GM12878 (cell line): ENCODE measurements around the gene LAT. TPM values are rescaled to one million over a fixed set of nuclear protein-coding genes. Genes with fewer than 3 reads are reported as not detected.

Source experiments
- HDAC2 ChIP-seq: fragments of 200-600 bp; sonication (generic); IDR thresholded peaks from 2 replicates; pipeline ENCODE4 v1.6.1; 2017
- HDAC6 ChIP-seq: fragments of 200-600 bp; sonication (generic); IDR thresholded peaks from one replicate; pipeline ENCODE4 v1.8.0; 2017; ENCODE audit warnings: antibody characterized with exemption; ENCODE audit not compliant: unreplicated experiment
- IRF3 ChIP-seq: fragments of 450-650 bp; IDR thresholded peaks from 2 replicates; pipeline ENCODE4 v1.6.1; 2014; ENCODE audit warnings: mild to moderate bottlenecking
- MTA2 ChIP-seq: fragments of 450-650 bp; IDR thresholded peaks from 2 replicates; pipeline ENCODE4 v1.6.1; 2016; ENCODE audit warnings: low read depth, mild to moderate bottlenecking, moderate library complexity
- MYB ChIP-seq: fragments of 150-350 bp; IDR thresholded peaks from 2 replicates; pipeline ENCODE4 v1.6.1; 2014; ENCODE audit warnings: mild to moderate bottlenecking, low read depth, low read length, borderline replicate concordance
- MYC ChIP-seq: IDR thresholded peaks from 2 replicates; pipeline ENCODE4 v1.6.1; 2011; ENCODE audit warnings: mild to moderate bottlenecking, low read length, moderate library complexity, inconsistent platforms; ENCODE audit not compliant: insufficient read depth, insufficient replicate concordance, insufficient read length, severe bottlenecking
- RBBP5 ChIP-seq: fragments of 200-600 bp; sonication (generic); conservative IDR thresholded peaks from 2 replicates; pipeline ENCODE4 v1.6.1; 2016
- SIN3A ChIP-seq: IDR thresholded peaks from 2 replicates; pipeline ENCODE4 v1.6.1; 2012; ENCODE audit warnings: low read depth, low read length, improper control_type of control experiment
- SREBF1 ChIP-seq: IDR thresholded peaks from 2 replicates; pipeline ENCODE4 v1.6.1; 2012; ENCODE audit warnings: mild to moderate bottlenecking, low read length
- ZBTB40 ChIP-seq: fragments of 450-650 bp; IDR thresholded peaks from 2 replicates; pipeline ENCODE4 v1.6.1; 2016; ENCODE audit warnings: mild to moderate bottlenecking, moderate library complexity, borderline replicate concordance
- polyA plus RNA-seq, 11 experiments: library from polyadenylated mRNA; depleted of rRNA in 4 of 11; unstranded in 6 of 11; stranded (reverse) in 5 of 11; fragments of >200 nt; fragmentation: Nextera tagmentation in 4 of 11; fragmentation: Illumina TruSeq in 1 of 11; extraction: Ambion mirVana in 4 of 11; extraction: Trizol in 1 of 11; gene quantifications; 1 replicate in 1 of 11; 2 replicates in 10 of 11; pipeline versions ENCODE4 v1.2.1 to v1.2.3, GENCODE V29; 2011 to 2016; ENCODE audit warnings: inconsistent platforms in 2 of 11, missing spikeins in 2 of 11, low read depth in 1 of 11
- total RNA-seq, 4 experiments: library from RNA; depleted of rRNA in 3 of 4; stranded (reverse); fragments of >200 nt in 3 of 4; fragmentation: Illumina TruSeq in 1 of 4; extraction: Trizol in 1 of 4; gene quantifications; 2 replicates each; pipeline versions ENCODE4 v1.2.1 to v1.2.3, GENCODE V29; 2013 to 2021

The LAT gene
- total and polyA plus RNA-seq, 10 of the 15 experiments (the other 5 are each of a cell fraction or from before 2014, with no cell fraction given), result 0.39 to 6.9 (median 2.0) TPM

- TF ChIP-seq ZBTB40 (no peak), MYC (no peak), HDAC2 (no peak), SIN3A (no peak), SREBF1 (no peak), HDAC6 (no peak), MTA2 (no peak), RBBP5 (no peak), MYB (no peak), IRF3 (no peak)
Measured at GRCh38 chr16:28951410-28951943, 33.4 kb upstream of the LAT start (continued).
